Esophagus squamous epithelium (tissue), 5 donors: Measurements from ENCODE around the gene TSHZ2. TPM values are rescaled to one million over a fixed set of nuclear protein-coding genes. Genes with fewer than 3 reads are reported as not detected.

Experiments
- DNase-seq: peaks from one replicate; lab custom pipeline; 2025; lab: John Stamatoyannopoulos, UW
- H3K27ac ChIP-seq, 4 donors: fragments of 200-600 bp; sonication (generic); one replicate each; pipeline ENCODE4 v1.5.1; 2016 to 2019; ENCODE audit warnings: mild to moderate bottlenecking in 1 of 4
- H3K27me3 ChIP-seq, 4 donors: fragments of 200-600 bp; sonication (generic); 1 replicate in 3 of 4; 2 replicates in 1 of 4; pipeline versions ENCODE4 v1.5.1 to v1.6.0; 2017 to 2021; ENCODE audit warnings: antibody characterized with exemption in 1 of 4
- H3K36me3 ChIP-seq, 3 donors: fragments of 200-600 bp; sonication (generic); one replicate each; pipeline ENCODE4 v1.5.1; 2016 to 2019
- H3K4me1 ChIP-seq, 3 donors: fragments of 200-600 bp; sonication (generic); one replicate each; pipeline ENCODE4 v1.5.1; 2017 to 2019
- H3K4me3 ChIP-seq, 4 donors: fragments of 200-600 bp; sonication (generic); 1 replicate in 3 of 4; 2 replicates in 1 of 4; pipeline ENCODE4 v1.5.1; 2016 to 2019; ENCODE audit warnings: mild to moderate bottlenecking in 2 of 4, moderate library complexity in 1 of 4
- H3K9me3 ChIP-seq, 3 donors: fragments of 200-600 bp; sonication (generic); one replicate each; pipeline ENCODE4 v1.5.1; 2016 to 2019
- CTCF ChIP-seq, 6 experiments: fragments of 450-650 bp in 4 of 6; fragments of 200-600 bp in 2 of 6; sonication (generic) in 2 of 6; IDR thresholded peaks; one replicate each; pipeline ENCODE4 v1.5.1; 2016 to 2019; ENCODE audit warnings: antibody characterized with exemption in 6 of 6, mild to moderate bottlenecking in 4 of 6, moderate library complexity in 4 of 6
- POLR2A ChIP-seq, 4 donors: fragments of 450-650 bp; IDR thresholded peaks; one replicate each; pipeline ENCODE4 v1.6.1; 2017; ENCODE audit warnings: antibody characterized with exemption in 4 of 4, mild to moderate bottlenecking in 4 of 4, moderate library complexity in 3 of 4
- WGBS, 2 donors: methylation state at CpG; one replicate each; pipeline ENCODE4 v1.1.5; 2018; 5-methylcytosine and 5-hydroxymethylcytosine counted together
- intact Hi-C: fragments of 100-400 bp; cut with DNase I; formaldehyde crosslinking; loops from one replicate; pipeline ENCODE4 v1.15.0; 2022
- total RNA-seq, 4 donors: library from RNA; depleted of rRNA; stranded (reverse); fragments of >200 nt; gene quantifications; one replicate each; pipeline ENCODE4 v1.1.0, GENCODE V29; 2016
- donor health status: DM: yes; HTN: yes; CAD: no.

The TSHZ2 gene
- total RNA-seq, 4 donors from 2014 or later, result 4.7 to 22.0 (median 12.9) TPM

GRCh38 chr20:53390770-53391169 is 418.6 kb downstream of the TSHZ2 start:
- DNase-seq, result no peak
- Histone ChIP-seq H3K27me3 (no peaks in the 10 kb centered on the region), H3K4me3 (no peak overlapping the region), H3K4me1 (no peaks in the 10 kb centered on the region), H3K9me3 (no peaks in the 10 kb centered on the region), H3K36me3 (no peaks in the 10 kb centered on the region), H3K27ac (no peak overlapping the region)
- intact Hi-C loops, result no loop called here
- TF ChIP-seq POLR2A (IDR thresholded peaks at IDR 0.05) (no peak), CTCF (IDR thresholded peaks at IDR 0.05) (no peak)
- WGBS, 2 donors, result 81 to 86% methylated on average over 2 of the region's 2 CpGs

- Histone ChIP-seq H3K4me1 (no peaks in the 10 kb centered on the region), H3K9me3 (no peaks in the 10 kb centered on the region), H3K4me3 (no peak overlapping the region), H3K27me3 (no peaks in the 10 kb centered on the region), H3K27ac (no peak overlapping the region), H3K36me3 (no peaks in the 10 kb centered on the region)
- TF ChIP-seq POLR2A (IDR thresholded peaks at IDR 0.05) (no peak), CTCF (IDR thresholded peaks at IDR 0.05) (no peak)
- intact Hi-C loops, result no loop called here
- no peak for DNase-seq
Measured at GRCh38 chr20:53394433-53394832, 422.3 kb downstream of the TSHZ2 start.

DNA sequence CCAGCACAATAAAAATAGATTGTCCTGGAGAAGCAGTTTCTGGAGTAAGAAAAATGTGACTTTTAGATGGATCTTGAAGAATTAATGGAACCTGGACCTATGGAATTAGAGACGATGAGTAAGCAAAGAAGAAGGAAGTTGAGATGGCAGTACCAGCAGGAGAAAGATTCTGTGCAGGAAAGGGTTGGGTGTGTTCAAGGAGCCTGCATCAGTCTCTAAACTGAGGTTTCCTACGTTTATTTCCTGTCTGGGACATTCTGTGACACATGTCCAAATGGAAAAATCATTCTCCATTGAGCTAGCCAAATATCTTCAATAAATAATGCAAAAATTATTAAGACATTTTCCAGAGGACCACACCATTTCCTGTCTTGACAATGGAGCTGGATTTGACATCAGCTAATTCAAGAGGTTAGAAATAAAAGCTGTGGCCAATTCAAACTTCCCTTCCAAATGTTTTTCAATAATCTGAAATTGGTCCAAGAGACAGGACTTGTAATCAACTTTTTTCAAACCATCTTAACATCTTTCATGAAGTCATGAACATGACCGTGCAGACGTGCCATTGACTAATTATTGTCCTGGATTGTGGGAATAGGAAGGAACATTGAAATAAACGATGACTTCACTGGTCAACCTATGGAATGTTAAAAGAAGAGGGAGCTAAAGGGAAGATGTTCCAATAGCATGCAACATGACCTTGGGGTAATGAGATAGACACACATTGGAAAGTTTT is 423.2 kb downstream of the TSHZ2 start:
- TF ChIP-seq CTCF (IDR thresholded peaks at IDR 0.05), result no peak
- no peak for TF ChIP-seq POLR2A (IDR thresholded peaks at IDR 0.05)
- intact Hi-C loops, result no loop called here
- Histone ChIP-seq H3K27me3 (no peaks in the 10 kb centered on the region), H3K9me3 (no peaks in the 10 kb centered on the region), H3K4me3 (no peak overlapping the region), H3K27ac (no peak overlapping the region), H3K4me1 (no peaks in the 10 kb centered on the region), H3K36me3 (no peaks in the 10 kb centered on the region)
- WGBS, 2 donors, result 50 to 52% methylated on average over 5 of the region's 5 CpGs
- DNase-seq, result no peak

DNA sequence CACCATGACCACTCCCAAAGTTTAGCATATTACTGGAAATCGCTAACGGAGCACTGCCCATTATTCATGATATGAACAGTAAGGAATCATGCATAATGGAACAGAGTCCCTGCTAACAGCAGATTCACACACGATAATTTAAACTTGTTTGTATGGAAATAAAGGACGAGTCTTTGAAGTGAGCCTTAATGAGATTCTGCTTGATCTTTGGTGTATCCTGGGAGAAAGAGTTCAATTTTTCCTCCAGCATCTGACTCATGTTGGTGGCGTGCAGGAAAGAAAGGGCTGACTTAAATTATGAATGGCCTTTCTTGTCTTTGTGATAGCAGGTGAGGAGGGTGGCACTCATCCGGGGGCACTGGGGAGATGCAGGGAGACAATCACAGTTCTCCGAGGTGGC is 426.9 kb downstream of the TSHZ2 start:
- 62 to 73% methylated on average over 7 of the region's 7 CpGs for WGBS, 2 donors
- Histone ChIP-seq H3K27me3 (no peaks in the 10 kb centered on the region), H3K9me3 (no peaks in the 10 kb centered on the region), H3K36me3 (no peaks in the 10 kb centered on the region), H3K4me3 (no peak overlapping the region), H3K4me1 (no peaks in the 10 kb centered on the region), H3K27ac (no peak overlapping the region)
- intact Hi-C loops, result no loop called here
- TF ChIP-seq POLR2A (IDR thresholded peaks at IDR 0.05) (no peak), CTCF (IDR thresholded peaks at IDR 0.05) (no peak)
- no peak for DNase-seq

DNA sequence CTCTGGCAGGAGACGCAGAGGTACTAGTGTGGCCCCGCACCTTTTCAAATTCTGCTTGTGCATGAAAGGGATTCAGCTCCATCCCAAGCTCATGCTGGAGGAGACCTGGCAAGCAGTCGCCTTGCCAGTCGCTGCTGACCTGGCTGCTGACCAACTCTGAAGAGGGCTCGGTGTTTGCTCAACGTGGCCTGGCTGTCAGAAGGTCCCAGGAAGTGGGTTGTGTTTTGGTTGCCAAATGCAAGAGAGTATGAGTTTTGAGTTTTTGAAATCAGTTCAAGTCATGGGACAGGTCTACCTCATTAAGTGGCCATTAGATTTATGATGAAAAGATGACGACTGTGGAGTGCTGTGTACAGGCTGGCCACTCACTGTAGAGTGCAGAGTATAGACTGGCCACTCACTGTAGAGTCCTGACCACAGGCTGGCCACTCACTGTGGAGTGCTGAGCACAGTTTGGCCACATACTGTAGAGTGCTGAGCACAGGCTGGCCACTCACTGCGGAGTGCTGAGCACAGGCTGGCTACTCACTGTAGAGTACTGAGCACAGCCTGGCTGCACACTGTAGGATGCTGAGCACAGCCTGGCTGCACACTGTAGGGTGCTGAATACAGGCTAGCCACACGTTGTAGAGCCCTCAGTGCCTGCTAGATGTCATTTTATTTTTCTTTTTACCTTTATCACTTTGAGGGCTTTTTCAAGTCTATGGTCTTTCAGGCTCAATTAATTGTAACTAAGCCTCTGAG is 427.6 kb downstream of the TSHZ2 start:
- intact Hi-C loops, result no loop called here
- Histone ChIP-seq H3K9me3 (no peaks in the 10 kb centered on the region), H3K27me3 (no peaks in the 10 kb centered on the region), H3K27ac (no peak overlapping the region), H3K4me3 (no peak overlapping the region), H3K4me1 (no peaks in the 10 kb centered on the region), H3K36me3 (no peaks in the 10 kb centered on the region)
- TF ChIP-seq POLR2A (IDR thresholded peaks at IDR 0.05) (no peak), CTCF (IDR thresholded peaks at IDR 0.05) (no peak)
- no peak for DNase-seq
- WGBS, 2 donors, result 56 to 62% methylated on average over 8 to 9 of the region's 9 CpGs
